SIG-M5 (cell line): ENCODE data around the gene SEC14L1.

ENCODE experiments used
- DNase-seq: peaks from one replicate; lab custom pipeline; 2025; lab: John Stamatoyannopoulos, UW

Gene SEC14L1

DNA sequence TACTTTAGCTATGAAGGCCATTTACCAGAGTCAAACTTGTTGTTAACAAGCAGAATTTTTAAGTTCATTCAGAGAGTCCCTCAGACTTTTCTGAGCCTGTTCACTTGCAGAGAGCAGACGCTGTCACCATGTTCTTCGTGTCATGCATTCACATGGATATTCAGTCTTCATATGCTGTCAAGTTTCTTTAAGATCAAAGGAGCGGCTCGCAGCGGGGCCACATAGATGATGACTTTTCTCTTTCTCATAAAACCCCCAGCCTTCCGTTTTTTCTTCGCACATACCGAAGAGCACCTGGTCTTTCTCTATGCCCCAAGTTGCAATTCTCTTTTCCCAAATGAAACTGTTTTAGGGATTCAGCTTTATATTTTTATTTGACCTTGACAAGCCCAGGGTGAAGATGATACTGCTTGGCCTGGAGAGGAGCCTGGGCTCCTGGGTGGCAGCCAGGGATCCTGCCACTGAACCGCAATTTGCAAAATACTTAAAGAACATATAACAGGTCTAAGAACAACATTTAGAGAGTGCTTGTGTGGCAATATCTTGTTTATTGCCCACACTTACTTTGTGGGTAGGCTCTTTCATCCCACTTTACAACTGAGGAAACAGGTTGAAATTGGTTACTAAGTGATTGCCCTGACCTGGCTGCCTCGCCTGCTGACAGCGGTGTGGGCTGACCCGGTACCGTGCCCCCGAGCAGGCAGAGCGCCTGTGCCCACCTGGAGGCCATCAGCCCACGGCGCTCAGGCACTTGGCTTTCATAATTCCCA lies 22.9 kb downstream of the SEC14L1 start:
- no peak for DNase-seq

DNA sequence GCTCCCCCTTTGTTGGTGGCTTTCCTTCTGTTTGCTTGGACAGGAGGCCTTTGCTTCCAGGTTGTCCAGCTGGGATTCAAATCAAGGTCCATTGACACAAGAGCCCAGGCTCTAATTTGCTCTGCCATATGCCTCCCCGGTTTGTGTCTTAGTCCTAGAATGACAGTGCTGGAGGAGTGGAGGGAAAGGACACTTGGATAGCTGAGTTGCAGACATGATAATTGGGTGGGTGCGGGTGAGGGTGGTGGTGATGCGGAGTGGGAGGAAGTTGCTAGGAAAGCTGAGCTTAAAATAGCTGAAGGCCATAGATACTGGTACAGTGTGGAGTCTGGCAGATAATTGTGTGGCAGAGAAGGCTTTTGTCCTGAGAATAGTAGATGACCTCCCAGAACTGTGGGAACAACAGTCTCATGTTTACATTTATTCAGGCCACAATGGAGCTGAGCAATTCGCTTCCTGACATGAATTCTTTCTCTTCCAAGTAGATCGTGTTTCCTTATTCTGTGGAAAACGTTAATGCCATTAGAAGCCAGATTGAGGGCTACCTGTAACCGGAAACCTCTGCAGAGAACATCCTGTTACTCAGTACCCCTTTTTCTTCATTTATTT lies 23.8 kb downstream of the SEC14L1 start:
- no peak for DNase-seq

DNA sequence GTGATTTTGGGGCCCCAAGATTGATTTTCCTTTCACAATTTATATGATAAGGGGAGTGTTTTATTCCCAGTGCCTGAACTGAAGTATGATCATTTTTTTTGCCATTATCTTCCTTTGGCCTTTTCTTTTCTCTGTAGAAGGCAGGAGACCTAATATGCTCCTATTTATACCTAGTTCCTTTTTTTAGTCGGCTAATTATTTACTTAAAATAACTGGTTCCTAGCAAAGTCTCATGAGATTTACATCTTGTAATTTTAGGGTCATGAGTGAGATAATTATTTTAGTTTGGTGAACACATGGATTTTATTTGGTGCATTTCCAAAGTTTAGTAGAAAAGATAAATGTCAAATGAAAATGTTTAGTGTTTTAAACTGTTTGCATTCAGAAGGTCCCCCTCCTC lies 24.8 kb downstream of the SEC14L1 start:
- no peak for DNase-seq

DNA sequence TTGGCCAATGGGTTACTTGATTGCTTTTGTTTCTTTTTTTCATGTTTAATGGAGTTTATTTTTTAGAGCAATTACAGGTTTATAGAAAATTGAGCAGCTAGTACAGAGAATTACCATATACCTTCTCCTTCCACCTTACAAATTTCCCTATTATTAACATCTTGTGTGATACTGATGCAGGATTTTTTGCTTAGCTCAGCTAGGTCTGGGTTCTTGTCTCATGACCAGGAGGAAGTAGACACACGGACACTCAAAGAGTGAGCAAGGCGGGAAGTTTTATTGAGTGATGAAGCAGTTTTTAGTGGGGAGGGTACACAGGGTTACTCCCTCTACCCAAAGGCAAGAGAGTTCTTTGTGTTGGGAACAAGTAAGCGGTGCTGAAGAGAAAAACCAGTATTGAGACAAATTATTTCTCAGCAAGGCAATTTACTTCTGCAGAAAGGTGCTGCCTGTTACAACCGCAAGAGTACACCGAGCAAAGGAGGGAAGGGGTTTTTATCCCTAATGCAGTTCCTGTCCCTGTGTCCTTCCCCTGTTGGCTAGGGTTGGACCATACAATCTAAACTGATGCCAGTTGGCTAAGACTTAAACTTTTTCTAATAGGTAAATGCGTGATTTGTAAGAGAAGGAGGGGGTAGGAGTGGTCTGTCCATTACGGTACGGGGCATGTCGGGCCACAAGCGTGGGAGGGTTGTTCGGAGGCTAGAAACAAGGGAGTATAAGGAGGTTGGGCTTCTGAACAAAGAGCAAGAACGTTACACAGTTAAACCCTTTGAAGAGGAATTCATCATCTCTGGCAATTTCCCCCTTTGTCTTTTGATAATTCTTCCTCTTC lies 26.9 kb downstream of the SEC14L1 start:
- no peak for DNase-seq

DNA sequence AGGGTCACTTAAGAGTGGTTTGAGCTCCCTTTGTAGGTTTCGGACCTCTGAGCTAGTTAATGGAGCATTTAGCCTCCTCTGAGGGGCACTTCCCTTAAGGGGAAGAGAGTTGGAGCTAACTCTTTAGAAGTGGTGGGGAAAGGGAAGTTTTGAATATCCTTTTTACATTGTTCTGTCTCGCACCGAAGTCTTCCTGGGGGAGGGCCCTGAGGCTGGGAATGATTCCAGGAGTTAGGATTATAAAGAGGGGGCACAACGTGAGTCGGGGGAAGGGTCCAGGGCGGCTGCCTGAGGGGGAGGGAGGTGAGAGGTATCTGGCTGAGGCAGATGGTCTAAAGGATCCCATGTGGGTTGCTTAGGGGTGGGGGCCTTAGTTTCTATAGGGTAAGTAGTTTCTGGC lies 32.3 kb downstream of the SEC14L1 start:
- DNase-seq: no peak

DNA sequence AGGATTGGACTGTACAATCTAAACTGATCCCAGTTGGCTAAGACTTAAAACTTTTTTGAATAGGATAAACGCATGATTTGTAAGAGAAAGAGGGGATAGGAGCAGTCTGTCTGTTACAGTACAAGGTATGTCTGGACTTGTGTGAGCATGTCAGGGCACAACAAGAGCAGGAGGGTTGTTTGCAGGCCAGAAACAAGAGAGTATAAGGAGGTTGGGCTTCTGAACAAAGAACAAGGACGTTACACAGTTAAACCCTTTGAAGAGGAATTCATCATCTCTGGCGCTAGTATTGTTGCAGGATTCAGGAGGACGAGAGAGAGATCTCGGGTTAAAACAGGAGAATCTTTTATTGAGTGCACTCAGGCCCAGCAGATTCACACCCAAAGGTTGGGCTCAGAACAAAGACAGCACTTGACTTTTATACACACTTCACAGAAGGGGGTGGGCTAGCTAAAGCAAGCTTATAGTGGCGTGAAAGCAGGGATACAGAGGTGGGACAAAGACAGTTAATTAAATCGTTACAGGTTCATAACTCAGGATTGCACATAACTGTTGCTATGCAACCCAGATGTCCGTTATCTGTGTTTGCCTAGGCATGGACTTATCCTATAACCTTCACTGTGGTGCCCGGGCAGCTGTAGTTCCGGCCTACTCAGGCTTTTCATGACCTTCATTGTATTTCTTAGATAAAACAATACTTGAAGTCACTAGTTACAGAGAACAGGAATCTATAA lies 34.3 kb downstream of the SEC14L1 start:
- DNase-seq: no peak

DNA sequence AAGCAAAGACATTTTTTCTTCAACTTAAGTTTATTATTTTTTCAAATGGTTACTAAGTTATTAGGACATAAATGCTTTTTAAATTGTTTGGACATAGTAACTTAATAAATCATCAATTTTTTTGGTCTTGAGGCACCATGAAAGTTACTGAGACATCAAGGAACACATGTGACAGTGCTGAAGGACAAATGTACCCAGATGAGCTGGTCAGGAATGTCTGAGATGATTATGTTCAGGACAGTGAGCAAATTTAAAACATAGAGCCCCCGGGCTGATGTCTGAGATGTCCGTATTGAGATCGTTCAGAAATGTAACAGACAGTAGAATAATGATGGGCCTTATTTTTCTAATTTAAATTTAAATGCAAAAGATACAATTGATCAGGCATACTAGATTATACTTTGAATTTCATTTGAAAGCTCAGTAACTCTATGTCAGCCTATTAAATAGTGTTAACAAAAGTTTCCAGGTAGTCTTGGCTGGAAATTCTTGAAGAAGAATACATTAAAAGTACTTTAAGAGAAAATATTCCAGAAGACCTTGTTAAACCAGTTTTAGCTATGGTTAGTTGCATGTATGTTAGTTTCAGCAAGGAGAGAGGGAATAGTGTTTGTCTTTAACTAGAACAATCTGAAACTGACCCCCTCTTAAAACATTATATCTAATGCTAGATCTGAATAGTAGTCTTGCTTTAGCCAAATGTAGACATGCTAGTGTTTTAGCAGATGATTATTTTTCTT lies 36.4 kb downstream of the SEC14L1 start:
- no peak for DNase-seq

DNA sequence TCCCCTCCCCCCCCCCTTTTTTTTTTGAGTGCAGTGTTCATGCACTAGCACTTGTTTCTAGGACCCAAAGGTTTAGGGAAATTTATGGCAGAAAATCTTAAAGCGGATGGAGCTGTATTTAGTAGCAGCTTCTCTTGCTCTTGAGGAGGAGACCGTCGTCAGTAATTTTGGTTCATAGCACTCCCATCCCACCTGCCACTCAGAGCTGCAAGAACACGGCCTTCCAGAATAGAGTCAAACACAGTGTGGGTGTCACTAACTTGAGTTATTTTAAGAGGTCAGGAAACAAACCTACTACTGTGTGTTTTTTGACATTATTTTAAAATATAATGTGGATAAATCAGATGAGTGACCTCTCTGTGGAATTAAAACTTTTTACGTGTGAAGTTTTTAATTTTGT lies 37.3 kb downstream of the SEC14L1 start:
- no peak for DNase-seq

DNA sequence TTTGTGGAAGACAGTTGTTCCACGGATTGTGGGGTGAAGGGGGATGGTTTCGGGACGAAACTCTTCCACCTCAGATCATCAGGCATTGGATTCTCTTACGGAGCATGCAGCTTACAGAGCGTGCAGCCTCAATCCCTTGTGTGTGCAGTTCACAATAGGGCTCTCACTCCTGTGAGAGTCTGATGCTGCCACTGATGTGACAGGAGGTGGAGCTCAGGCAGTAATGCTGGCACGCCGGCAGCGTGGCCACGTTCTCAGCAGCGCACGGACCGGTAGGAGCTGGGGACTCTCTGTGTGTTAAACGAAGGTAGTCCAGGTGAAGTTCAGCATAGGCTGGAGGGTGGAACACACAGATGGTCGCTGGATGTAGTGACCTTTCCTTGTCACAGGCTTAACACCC lies 37.8 kb downstream of the SEC14L1 start:
- no peak for DNase-seq

DNA sequence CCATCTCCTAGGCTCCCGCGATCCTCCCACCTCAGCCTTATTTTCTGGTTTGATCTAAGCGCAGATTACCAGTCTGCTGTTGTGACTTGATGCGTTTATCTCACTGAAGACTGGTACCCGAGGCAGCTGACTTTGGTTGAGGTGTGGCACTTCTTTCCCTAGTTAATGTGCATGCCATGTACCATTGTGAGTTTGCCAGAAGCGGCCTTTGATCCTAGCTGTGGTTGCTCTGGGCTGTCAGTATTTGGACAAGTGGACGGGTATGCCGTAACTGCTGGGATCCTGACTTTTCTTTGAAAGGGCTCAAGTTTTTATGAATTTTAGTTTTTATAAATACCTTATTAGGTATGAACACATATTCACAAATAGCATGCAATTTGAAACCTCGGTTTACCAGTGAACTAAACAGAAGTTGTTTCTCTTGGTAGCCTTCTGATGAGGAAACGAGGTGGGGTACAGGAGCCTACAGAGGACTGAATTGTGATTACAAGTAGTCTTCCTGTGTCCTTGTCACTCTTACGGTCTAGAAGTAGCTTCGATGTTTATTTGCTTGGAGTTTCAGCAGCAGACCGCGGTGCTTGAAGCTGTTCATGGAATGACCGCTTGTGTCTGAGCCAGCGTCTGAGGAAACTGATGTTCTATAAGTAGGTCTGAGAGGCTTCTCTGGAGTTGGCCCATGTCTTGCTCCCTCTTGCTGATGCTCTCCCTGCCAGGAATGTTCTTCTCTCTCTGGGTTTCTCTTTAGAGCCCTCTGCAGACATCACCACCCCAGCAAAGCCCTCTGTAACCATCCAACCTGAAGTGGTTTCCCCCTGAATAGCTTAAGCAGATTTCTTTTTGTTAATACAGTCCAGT lies 40.0 kb downstream of the SEC14L1 start:
- no peak for DNase-seq

DNA sequence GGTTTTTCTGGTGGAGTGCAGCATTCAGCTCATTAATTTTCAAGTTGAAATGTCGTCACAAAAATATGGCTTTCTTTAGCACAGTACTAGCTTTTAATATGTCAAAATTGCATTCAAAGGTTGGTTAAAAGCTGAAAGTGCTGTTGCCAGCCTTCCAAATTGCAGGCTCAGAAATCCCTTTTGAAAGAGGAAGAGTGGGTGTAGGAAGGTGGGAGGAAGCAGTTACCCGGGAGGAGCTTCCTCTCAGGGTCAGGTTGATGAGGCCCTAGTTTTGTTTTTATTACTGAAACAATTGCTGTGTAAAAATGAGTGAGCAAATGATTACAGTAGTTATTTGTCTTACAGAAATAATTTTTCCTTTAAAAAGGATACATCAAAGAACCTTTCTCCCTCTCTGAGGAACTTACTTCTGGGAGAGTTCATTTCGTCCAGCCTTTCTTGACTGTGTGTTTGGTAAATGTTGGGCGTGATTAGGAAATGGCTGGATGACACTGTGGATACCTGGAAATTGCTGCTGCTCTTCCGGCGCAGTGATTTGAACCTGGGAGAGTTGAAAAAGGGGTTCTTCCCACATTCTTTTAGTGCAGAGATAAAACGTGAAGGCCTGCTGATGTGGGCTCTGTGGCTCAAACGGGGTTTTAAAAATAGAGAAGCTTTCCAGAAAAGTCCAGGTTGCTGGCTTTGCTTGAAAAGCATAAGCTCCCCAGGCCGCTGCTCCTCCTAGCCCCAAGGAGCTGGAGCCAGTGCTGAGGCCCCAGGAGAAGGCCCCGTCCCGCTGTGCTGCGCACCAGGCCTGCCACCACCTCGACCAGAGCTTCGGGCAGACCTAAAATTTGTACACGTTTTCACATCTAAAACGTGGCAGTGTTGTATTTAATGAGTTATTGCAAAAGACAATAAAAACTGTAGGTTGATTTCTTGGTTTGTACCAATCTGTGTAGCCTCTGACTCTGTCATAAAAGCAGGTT lies 41.7 kb downstream of the SEC14L1 start:
- DNase-seq: no peak

DNA sequence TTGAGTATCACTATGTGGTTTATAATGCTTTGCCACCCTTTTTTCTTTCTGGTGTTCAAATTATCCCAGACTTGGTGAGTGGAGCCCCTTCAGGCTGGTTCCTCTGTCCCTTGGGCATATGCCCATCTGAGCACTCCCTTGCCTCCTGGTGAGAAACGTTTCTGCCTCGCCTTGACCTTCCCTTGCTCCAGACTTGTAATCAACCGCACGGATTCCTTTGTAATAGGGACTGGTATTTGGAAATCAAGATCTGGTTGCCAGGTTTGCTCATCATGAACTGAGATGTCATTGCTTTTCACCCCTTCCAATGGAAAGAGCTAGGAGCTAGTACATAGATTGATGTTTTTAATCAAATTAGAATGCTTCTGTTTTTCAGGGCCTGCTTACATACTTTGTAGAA lies 43.7 kb downstream of the SEC14L1 start:
- DNase-seq: no peak

DNA sequence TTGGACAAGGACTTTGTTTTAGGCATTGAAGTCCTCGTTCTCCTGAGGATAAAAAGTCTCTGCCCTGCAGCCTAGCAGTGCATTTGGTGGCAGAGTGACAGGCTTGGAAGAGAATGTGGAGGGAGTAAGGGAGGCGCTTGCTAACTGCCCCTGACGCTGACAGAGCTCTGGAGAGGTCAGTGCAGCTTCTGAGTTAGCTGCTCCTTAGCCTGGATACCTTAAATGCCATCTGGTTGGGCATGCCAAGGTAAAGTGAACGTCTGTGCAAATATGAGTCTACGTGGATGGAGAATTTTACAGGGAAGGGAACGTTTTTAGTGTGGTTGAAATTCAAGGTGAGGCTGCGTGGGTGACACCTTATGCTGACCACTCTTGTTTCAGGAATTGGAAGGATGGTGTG lies 44.4 kb downstream of the SEC14L1 start:
- DNase-seq: no peak

DNA sequence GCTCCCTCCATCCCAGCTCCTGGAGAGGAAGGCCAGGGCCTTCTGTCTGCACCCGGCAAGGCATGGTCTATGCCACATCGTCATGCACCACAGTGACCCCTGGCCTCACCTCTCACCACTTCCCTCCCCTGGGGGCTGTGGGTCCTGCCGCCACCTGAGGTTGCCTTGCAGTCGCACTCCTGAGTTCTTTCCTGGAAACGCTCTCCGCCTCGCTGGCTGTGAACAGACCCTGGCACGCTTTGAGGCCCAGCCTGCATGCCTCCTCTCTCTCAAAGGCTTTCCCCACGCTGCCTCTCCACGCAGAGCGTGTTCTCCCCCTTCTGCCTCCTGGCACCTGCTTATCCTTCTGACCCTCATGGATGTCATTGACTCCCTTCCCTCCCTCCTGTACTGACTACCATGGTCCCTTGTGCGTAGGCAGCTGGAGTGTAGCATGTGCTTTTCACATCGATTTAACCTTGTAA lies 45.4 kb downstream of the SEC14L1 start:
- DNase-seq: no peak

DNA sequence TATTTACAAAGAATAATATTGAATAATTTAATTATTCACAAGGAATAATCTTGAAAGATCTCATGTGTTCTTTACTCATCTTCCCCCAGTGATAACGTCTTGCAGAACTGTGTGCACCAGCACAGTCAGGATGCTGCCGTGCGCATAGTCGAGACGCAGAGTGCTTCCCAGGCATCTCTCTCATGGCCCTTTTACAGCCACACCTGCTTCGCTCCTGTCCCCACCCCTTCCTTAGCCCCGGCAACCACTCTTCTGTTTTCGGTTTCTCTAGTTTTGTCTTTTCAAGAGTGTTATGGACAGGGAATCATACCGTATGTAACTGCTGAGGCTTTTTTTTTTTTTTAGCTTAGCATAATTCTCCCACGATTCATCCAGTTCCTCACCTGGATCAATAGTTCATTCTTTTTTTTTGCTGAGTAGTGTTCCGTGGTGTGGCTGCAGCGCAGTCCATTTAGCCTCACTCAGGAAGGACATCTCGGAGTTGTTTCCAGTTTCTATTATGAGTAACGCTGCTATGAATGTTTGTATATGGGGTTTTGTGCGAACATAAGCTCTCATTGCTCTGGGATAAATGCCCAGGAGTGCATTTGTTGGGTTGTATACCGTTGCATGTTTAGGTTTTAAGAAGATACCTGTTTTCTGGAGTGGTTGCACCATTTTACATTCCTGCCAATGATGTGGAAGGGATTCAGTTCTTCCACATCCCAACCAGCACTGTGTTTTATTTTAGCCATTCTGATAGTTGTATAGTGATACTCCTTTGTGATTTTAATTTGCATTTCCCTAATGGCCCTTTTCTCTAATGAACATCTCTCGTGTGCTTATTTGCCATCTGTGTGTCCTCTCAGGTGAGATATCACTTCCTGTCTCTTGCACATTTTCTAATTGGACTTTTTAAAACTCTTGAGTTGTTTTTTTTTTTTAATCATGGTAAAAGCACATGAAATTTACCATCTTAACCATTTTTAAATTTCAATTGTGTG lies 47.6 kb downstream of the SEC14L1 start:
- DNase-seq: no peak

DNA sequence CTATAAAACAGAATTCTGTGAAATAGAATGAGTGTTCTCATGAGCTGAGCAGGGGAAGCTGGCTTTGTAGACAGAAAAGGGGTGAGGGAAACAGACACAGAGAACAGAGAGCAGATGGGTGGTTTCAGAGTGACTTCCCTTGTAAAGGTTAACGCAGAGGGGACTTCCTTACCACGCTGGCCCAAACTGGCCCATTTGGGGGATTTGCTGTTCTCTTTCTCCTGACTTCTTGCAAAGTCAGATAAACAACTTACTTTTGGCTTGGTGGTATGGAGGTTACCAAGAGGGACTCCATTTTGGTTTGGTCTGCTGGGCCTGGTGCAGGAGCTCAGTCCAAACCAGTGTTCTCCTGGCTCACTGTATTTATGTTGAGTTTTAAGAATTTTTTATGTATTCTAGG lies 48.4 kb downstream of the SEC14L1 start:
- DNase-seq: no peak

DNA sequence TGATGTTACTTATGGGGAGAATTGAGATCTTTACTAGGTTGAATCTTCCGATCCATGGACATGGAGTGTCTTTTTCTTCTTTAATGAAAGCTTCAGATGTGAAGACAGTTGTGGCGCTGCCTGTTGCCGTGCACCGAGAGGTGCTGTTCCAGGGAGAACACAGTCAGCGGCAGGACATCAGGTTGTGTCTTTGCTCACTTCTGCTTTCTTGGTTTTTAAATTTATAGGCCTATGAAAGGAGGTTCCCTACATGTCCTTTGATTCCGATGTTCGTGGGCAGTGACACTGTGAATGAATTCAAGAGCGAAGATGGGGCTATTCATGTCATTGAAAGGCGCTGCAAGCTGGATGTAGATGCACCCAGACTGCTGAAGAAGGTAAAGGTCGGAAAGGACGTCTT lies 49.8 kb downstream of the SEC14L1 start:
- DNase-seq: no peak

DNA sequence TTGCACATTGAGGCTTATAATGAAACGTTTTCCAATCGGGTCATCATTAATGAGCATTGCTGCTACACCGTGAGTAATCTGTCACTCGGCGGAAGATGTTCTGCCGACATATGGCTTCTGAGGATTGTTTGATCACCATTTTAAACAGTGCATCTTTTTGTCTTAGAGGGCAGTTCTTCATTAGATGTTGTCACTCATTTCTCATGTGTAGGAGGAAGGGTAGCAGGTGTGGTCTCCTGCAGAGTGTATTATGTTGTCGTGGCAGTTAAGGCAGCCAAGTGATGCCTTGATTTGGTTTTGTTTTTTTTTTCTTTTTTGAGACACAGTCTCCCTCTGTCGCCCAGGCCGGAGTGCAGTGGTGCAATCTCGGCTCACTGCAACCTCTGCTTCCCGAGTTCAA lies 50.5 kb downstream of the SEC14L1 start:
- DNase-seq: no peak
